Endothelial cell of umbilical vein (primary cell): ENCODE measurements around the gene ATP6V1G1. TPM values are rescaled to one million over a fixed set of nuclear protein-coding genes. Genes with fewer than 3 reads are reported as not detected.
"Not testable (repeated sequence)": the region's sequence is repeated elsewhere in the genome, so short reads cannot be mapped to it uniquely, and the experiment has no call there.

ENCODE experiments used
- BruUV-seq: library from RNA; stranded (reverse); fragments of 400-500 nt; replicated peaks from 2 replicates; lab custom pipeline; 2021; lab: Mats Ljungman, UMichigan
- CTCF ChIA-PET: fragments of 300-600, 350-600 bp; sonication (Branson Sonifier 250); formaldehyde crosslinking; loops from one replicate; lab custom pipeline; 2021; ENCODE audit warnings: antibody characterized with exemption, inconsistent platforms; lab: Charles Lee
- POLR2A ChIA-PET: fragments of 300-600, 350-600 bp; sonication (Branson Sonifier 250); formaldehyde crosslinking; loops from one replicate; lab custom pipeline; 2021; ENCODE audit warnings: antibody characterized with exemption, inconsistent platforms; lab: Charles Lee
- DNase-seq: peaks from one replicate; pipeline ENCODE4 v3.0.0-alpha.2; 2011; ENCODE audit warnings: low read depth, low spot score
- FAIRE-seq: peaks from 2 replicates; lab custom pipeline; 2011; peaks lifted over from hg19 to GRCh38; lab: Jason Lieb, UNC
- H2AFZ ChIP-seq: 2 replicates; pipeline ENCODE4 v1.6.0; 2012; ENCODE audit warnings: low read depth, low read length, control low read depth, inconsistent platforms
- H3K27ac ChIP-seq: 2 replicates; pipeline ENCODE4 v1.5.1; 2011; ENCODE audit warnings: low read depth, mild to moderate bottlenecking, control low read depth, low read length, moderate library complexity; ENCODE audit not compliant: insufficient read depth
- H3K27me3 ChIP-seq, 2 experiments: 2 replicates each; pipeline versions ENCODE4 v1.6.0 to v1.6.1; 2011; ENCODE audit warnings: low read length in 2 of 2, mixed read lengths in 1 of 2; ENCODE audit not compliant: control insufficient read depth in 2 of 2, insufficient read depth in 2 of 2
- H3K36me3 ChIP-seq, 2 experiments: 2 replicates in 1 of 2; 3 replicates in 1 of 2; pipeline ENCODE4 v1.5.1; 2011; ENCODE audit warnings: low read length in 2 of 2, mild to moderate bottlenecking in 1 of 2, moderate library complexity in 1 of 2; ENCODE audit not compliant: control insufficient read depth in 2 of 2, insufficient read depth in 2 of 2; ENCODE audit errors: extremely low read depth in 1 of 2
- H3K4me1 ChIP-seq: 3 replicates; pipeline ENCODE4 v1.5.1; 2011; ENCODE audit warnings: mild to moderate bottlenecking, low read length; ENCODE audit not compliant: control insufficient read depth, insufficient read depth; ENCODE audit errors: extremely low read depth
- H3K4me2 ChIP-seq: 2 replicates; pipeline ENCODE4 v1.6.1; 2011; ENCODE audit warnings: low read length, control low read depth, mixed read lengths; ENCODE audit not compliant: insufficient read depth
- H3K4me3 ChIP-seq, 3 experiments: fragments of 200-600 bp in 1 of 3; sonication (generic), shearing (Covaris generic) in 1 of 3; replicated peaks in 1 of 3; 2 replicates each; pipeline ENCODE4 v1.5.1; 2011 to 2016; ENCODE audit warnings: control low read depth in 3 of 3, low read length in 3 of 3, mild to moderate bottlenecking in 2 of 3, inconsistent platforms in 1 of 3, low read depth in 1 of 3, moderate library complexity in 1 of 3; ENCODE audit not compliant: insufficient read depth in 1 of 3
- H3K79me2 ChIP-seq: 2 replicates; pipeline ENCODE4 v1.6.0; 2012; ENCODE audit warnings: low read length, inconsistent platforms; ENCODE audit not compliant: control insufficient read depth, insufficient read depth
- H3K9ac ChIP-seq: replicated peaks from 2 replicates; pipeline ENCODE3; 2011; ENCODE audit warnings: low read length, control low read depth; ENCODE audit not compliant: insufficient read depth; ENCODE audit errors: extremely low read depth
- H3K9me1 ChIP-seq: replicated peaks from 3 replicates; pipeline ENCODE4 v1.6.0; 2011; ENCODE audit warnings: mild to moderate bottlenecking, low read length; ENCODE audit not compliant: control insufficient read depth, insufficient read depth; ENCODE audit errors: extremely low read depth
- H3K9me3 ChIP-seq: replicated peaks from 2 replicates; pipeline ENCODE4 v1.5.1; 2012; ENCODE audit warnings: low read length, inconsistent platforms; ENCODE audit not compliant: control insufficient read depth, insufficient read depth
- H4K20me1 ChIP-seq: replicated peaks from 2 replicates; pipeline ENCODE3; 2011; ENCODE audit warnings: mild to moderate bottlenecking, low read length; ENCODE audit not compliant: control insufficient read depth, insufficient read depth; ENCODE audit errors: extremely low read depth
- EZH2 ChIP-seq: IDR thresholded peaks from 2 replicates; pipeline ENCODE4 v1.6.1; 2012; ENCODE audit warnings: borderline replicate concordance, low read depth, mild to moderate bottlenecking, moderate library complexity, low read length, inconsistent platforms; ENCODE audit not compliant: severe bottlenecking
- FOS ChIP-seq: IDR thresholded peaks from 2 replicates; pipeline ENCODE4 v1.6.1; 2011; ENCODE audit warnings: mild to moderate bottlenecking, low read length, moderate library complexity, borderline replicate concordance; ENCODE audit not compliant: insufficient read depth
- GATA2 ChIP-seq: IDR thresholded peaks from 2 replicates; pipeline ENCODE4 v1.7.0; 2011; ENCODE audit warnings: low read depth, mild to moderate bottlenecking, moderate library complexity, mixed read lengths, low read length; ENCODE audit not compliant: insufficient read length, insufficient read depth
- JUN ChIP-seq: IDR thresholded peaks from 2 replicates; pipeline ENCODE4 v1.6.1; 2011; ENCODE audit warnings: borderline replicate concordance, low read depth; ENCODE audit not compliant: insufficient read length, insufficient read depth
- MYC ChIP-seq: IDR thresholded peaks from one replicate; pipeline ENCODE4 v1.6.1; 2011; ENCODE audit warnings: mild to moderate bottlenecking, low read depth, low read length
- POLR2A ChIP-seq: IDR thresholded peaks from 2 replicates; pipeline ENCODE4 v1.6.1; 2012; ENCODE audit warnings: low read depth, mild to moderate bottlenecking, control low read depth, low read length
- POLR2AphosphoS5 ChIP-seq: IDR thresholded peaks from 2 replicates; pipeline ENCODE4 v1.6.1; 2012; ENCODE audit warnings: low read depth, mild to moderate bottlenecking, control low read depth, low read length, moderate library complexity; ENCODE audit not compliant: insufficient read depth
- dilution Hi-C: fragments of 300-500 bp; cut with MboI; formaldehyde crosslinking; loops from one replicate; pipeline ENCODE4 v1.15.0; 2019; ENCODE audit warnings: low sequenced_read_pairs; ENCODE audit not compliant: extremely low pct_ligation_motif_present
- intact Hi-C: fragments of 100-400 bp; cut with micrococcal nuclease; formaldehyde crosslinking; loops from one replicate; pipeline ENCODE4 v1.10.0; 2022
- polyA plus RNA-seq, 4 experiments: library from polyadenylated mRNA; depleted of rRNA in 3 of 4; stranded (reverse) in 3 of 4; unstranded in 1 of 4; fragments of >200 nt; gene quantifications; 2 replicates each; pipeline versions ENCODE4 v1.2.1 to v1.2.3, GENCODE V29; 2011 to 2012; ENCODE audit warnings: missing spikeins in 1 of 4
- total RNA-seq: library from RNA; stranded (reverse); gene quantifications from 2 replicates; pipeline ENCODE4 v1.2.3, GENCODE V29; 2021
- TF ChIP-seq, protein P1 (sequence below), 2 donors: IDR thresholded peaks; 1 replicate in 1 of 2; 2 replicates in 1 of 2; pipeline ENCODE4 v1.5.1; 2011; ENCODE audit warnings: low read length in 2 of 2, mild to moderate bottlenecking in 2 of 2, moderate library complexity in 2 of 2, control low read depth in 1 of 2, inconsistent platforms in 1 of 2, low read depth in 1 of 2; ENCODE audit not compliant: insufficient read depth in 1 of 2; ENCODE audit errors: extremely low read depth in 1 of 2
- TF ChIP-seq, protein P2 (sequence below): IDR thresholded peaks from 2 replicates; pipeline ENCODE4 v1.6.1; 2011; ENCODE audit not compliant: insufficient read depth, insufficient read length

ATP6V1G1 gene
- total and polyA plus RNA-seq, 2 donors (not counting 3 experiments of a cell fraction or from before 2014, with no cell fraction given), result 78.9 to 96.9 TPM

DNA sequence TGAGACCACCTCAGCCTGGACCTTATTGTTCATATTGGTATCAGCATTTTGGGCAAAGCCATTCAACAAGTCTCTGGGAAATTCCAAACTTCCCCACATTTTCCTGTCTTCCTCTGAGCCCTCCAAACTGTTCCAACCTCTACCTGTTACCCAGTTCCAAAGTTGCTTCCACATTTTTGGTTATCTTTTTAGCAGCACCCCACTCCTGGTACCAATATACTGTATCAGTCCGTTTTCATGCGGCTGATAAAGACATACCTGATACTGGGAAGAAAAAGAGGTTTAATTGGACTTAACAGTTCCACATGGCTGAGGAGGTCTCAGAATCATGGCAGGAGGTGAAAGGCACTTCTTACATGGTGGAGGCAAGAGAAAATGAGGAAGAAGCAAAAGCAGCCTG, 14.2 kb downstream of the ATP6V1G1 start:
- H3K9ac ChIP-seq, H3K4me2 ChIP-seq, H3K27me3 ChIP-seq, intact Hi-C loops, POLR2A ChIA-PET, H3K27ac ChIP-seq, H3K4me1 ChIP-seq, DNase-seq, H2AFZ ChIP-seq, dilution Hi-C loops, H3K9me1 ChIP-seq, H3K9me3 ChIP-seq, CTCF ChIA-PET, H4K20me1 ChIP-seq, H3K4me3 ChIP-seq, H3K79me2 ChIP-seq, FAIRE-seq: not testable (repeated sequence)
- BruUV-seq, result TSS peak; percentile 1
- peaks cover 10 to 11% of the 10 kb centered on the region in 2 experiments for H3K36me3 ChIP-seq

DNA sequence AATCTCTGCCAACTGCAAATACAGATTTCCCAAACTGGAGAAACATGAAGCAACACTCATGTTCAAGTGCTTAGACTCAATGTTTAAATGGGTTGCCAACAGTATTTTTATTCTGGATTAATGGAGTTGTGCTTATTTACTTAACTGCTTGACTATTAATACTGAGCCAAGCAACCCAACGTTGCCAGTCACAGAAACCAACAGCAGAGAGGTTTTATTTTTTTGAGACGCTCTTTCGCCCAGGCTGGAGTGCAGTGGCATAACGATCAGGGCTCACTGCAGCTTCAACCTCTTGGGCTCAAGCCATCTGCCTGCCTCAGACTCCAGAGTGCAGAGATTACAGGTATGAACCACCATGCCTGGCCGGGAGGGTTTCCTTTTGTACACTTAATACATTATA, 15.1 kb downstream of the ATP6V1G1 start:
- Histone ChIP-seq H3K9ac (no peak overlapping the region), H3K4me2 (no peak overlapping the region), H3K4me1 (peaks cover 6% of the 10 kb centered on the region), H3K36me3 (peaks cover 6 to 8% of the 10 kb centered on the region in 2 experiments), H2AFZ (no peak overlapping the region), H3K9me3 (no peaks in the 10 kb centered on the region), H3K9me1 (no peaks in the 10 kb centered on the region), H4K20me1 (no peaks in the 10 kb centered on the region), H3K27me3 (no peaks in the 10 kb centered on the region), H3K27ac (no peak overlapping the region), H3K79me2 (no peaks in the 10 kb centered on the region), H3K4me3 (no peak overlapping the region)
- POLR2A ChIA-PET, result no interaction called here
- DNase-seq (no peak), FAIRE-seq (no peak)
- CTCF ChIA-PET, result interaction anchor here (1.0 kb wide), 1 partner anchor 197 kb away, joined by 3 read pairs; no protein-coding TSS in a partner anchor
- intact Hi-C loops, result no loop called here
- dilution Hi-C loops, result no loop called here
- no TSS peak for BruUV-seq
- TF ChIP-seq GATA2 (no peak), FOS (no peak), MYC (no peak), JUN (no peak), POLR2A (no peak), EZH2 (no peak), POLR2AphosphoS5 (no peak)
- TF ChIP-seq, protein P1, sequence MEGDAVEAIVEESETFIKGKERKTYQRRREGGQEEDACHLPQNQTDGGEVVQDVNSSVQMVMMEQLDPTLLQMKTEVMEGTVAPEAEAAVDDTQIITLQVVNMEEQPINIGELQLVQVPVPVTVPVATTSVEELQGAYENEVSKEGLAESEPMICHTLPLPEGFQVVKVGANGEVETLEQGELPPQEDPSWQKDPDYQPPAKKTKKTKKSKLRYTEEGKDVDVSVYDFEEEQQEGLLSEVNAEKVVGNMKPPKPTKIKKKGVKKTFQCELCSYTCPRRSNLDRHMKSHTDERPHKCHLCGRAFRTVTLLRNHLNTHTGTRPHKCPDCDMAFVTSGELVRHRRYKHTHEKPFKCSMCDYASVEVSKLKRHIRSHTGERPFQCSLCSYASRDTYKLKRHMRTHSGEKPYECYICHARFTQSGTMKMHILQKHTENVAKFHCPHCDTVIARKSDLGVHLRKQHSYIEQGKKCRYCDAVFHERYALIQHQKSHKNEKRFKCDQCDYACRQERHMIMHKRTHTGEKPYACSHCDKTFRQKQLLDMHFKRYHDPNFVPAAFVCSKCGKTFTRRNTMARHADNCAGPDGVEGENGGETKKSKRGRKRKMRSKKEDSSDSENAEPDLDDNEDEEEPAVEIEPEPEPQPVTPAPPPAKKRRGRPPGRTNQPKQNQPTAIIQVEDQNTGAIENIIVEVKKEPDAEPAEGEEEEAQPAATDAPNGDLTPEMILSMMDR (IDR thresholded peaks at IDR 0.05; ENCODE audit: extremely low read depth in 1 of 2, insufficient read depth in 1 of 2, low read depth in 1 of 2, low read length in 2 of 2), result no peak
- TF ChIP-seq, protein P2, sequence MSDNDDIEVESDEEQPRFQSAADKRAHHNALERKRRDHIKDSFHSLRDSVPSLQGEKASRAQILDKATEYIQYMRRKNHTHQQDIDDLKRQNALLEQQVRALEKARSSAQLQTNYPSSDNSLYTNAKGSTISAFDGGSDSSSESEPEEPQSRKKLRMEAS, result no peak
